GM19099 (cell line): Measurements from ENCODE around the gene TBXA2R.
A peak's percentile ranks its signal among the peaks of the same experiment; 100 is the strongest.

Experiments used
- POLR2A ChIP-seq: IDR thresholded peaks from 3 replicates; pipeline ENCODE4 v1.6.1; 2011; ENCODE audit warnings: low read depth; ENCODE audit not compliant: insufficient read length; ENCODE audit errors: extremely low read depth

Gene TBXA2R

GRCh38 chr19:3585301-3586126 lies 21.2 kb downstream of the TBXA2R start, which contains the start of gene GIPC3:
TSS of gene GIPC3 (plus strand) at chr19:3585478. CDS start at chr19:3585598, 120 bp downstream.
- TF ChIP-seq POLR2A, result no peak

GRCh38 chr19:3580156-3580934 lies 26.3 kb downstream of the TBXA2R start:
- no peak for TF ChIP-seq POLR2A

GRCh38 chr19:3578390-3578789 lies 28.3 kb downstream of the TBXA2R start:
- TF ChIP-seq POLR2A, result no peak

- TF ChIP-seq POLR2A, result no peak
Measured at GRCh38 chr19:3577723-3578344, 28.8 kb downstream of the TBXA2R start.

GRCh38 chr19:3576696-3577443 lies 29.8 kb downstream of the TBXA2R start:
- no peak for TF ChIP-seq POLR2A

GRCh38 chr19:3575949-3576673 lies 30.6 kb downstream of the TBXA2R start:
- no peak for TF ChIP-seq POLR2A

GRCh38 chr19:3575260-3575741 lies 31.4 kb downstream of the TBXA2R start:
- no peak for TF ChIP-seq POLR2A

GRCh38 chr19:3573858-3574637 lies 32.6 kb downstream of the TBXA2R start:
- no peak for TF ChIP-seq POLR2A

- no peak for TF ChIP-seq POLR2A
Measured at GRCh38 chr19:3573162-3573857, 33.4 kb downstream of the TBXA2R start.

GRCh38 chr19:3572855-3573161 lies 33.9 kb downstream of the TBXA2R start, which contains the start of gene HMG20B:
TSS of gene HMG20B (plus strand) at chr19:3572944. CDS start at chr19:3573310, 366 bp downstream.
- TF ChIP-seq POLR2A, result peak; percentile 11

GRCh38 chr19:3572132-3572854 lies 34.4 kb downstream of the TBXA2R start:
- TF ChIP-seq POLR2A, result no peak

- TF ChIP-seq POLR2A, result no peak
Measured at GRCh38 chr19:3570606-3571011, 36.1 kb downstream of the TBXA2R start.
